Measurements from ENCODE around the gene APBA1. TPM values are rescaled to one million over a fixed set of nuclear protein-coding genes. Genes with fewer than 3 reads are reported as not detected.

The APBA1 gene
- polyA plus RNA-seq, 1 of the 3 experiments (the other 2 are of a cell fraction): 3.1 TPM

DNA sequence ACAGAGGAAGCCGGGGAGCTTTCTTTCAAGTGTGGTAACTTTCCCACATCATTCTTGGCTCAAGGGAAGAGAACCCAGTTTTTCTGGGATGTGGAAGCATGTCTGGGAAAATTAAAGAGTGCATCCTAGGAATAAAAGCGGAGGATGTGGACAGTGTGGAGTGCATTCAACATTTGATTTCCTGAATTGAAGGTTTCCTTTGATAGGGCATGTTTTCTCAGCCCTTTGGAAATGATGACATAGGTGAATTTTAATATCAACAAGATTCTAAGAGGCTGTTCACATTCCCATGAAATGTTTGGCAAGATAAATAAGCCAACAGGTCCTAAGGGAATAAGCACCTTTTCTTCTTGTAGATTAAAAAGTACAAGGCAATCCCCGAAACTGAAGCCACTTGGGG lies 283.6 kb downstream of the APBA1 start:
- H3K4me3 ChIP-seq (ENCODE audit: low read depth in 2 of 2, low read length in 1 of 2): no peak overlapping the region
- H3K36me3 ChIP-seq (replicated peaks in 1 of 2; ENCODE audit: control insufficient read depth in 1 of 2, insufficient read depth in 2 of 2, low read length in 1 of 2): no peaks in the 10 kb centered on the region
- DNase-seq: no peak
- H3K27me3 ChIP-seq (ENCODE audit: insufficient read depth): peaks cover 9% of the 10 kb centered on the region; the same call in 1 of the 2 replicates
- H3F3A ChIP-seq (replicated peaks; ENCODE audit: insufficient read depth): no peaks in the 10 kb centered on the region
- ChIA-PET CTCF (no interaction called here), POLR2A (no interaction called here)
- no peak overlapping the region for H3K27ac ChIP-seq (ENCODE audit: low read depth in 2 of 2, low read length in 1 of 2)
- H3K9me3 ChIP-seq: no peaks in the 10 kb centered on the region
- H2AFZ ChIP-seq (ENCODE audit: low read depth): no peak overlapping the region
- H3K79me2 ChIP-seq (ENCODE audit: insufficient read depth): no peaks in the 10 kb centered on the region
- no peak overlapping the region for H3K9ac ChIP-seq
- no peaks in the 10 kb centered on the region for H3K9me2 ChIP-seq
- no peaks in the 10 kb centered on the region for H3K4me1 ChIP-seq (ENCODE audit: control insufficient read depth in 1 of 2, insufficient read depth in 2 of 2, low read depth in 1 of 2, low read length in 1 of 2)
- no peaks in the 10 kb centered on the region for H4K20me1 ChIP-seq (ENCODE audit: insufficient read depth)
- no peak overlapping the region for H3K4me2 ChIP-seq
- WGBS (ENCODE audit: low lambda C conversion rate): 17% methylated on average over 3 of the region's 3 CpGs
- TF ChIP-seq EZH2phosphoT487 (IDR thresholded peaks at IDR 0.05; ENCODE audit: borderline replicate concordance, low read depth): no peak
- no peak for TF ChIP-seq POLR2AphosphoS5 (IDR thresholded peaks at IDR 0.05; ENCODE audit: low read depth, low read length)
- TF ChIP-seq, protein P1, sequence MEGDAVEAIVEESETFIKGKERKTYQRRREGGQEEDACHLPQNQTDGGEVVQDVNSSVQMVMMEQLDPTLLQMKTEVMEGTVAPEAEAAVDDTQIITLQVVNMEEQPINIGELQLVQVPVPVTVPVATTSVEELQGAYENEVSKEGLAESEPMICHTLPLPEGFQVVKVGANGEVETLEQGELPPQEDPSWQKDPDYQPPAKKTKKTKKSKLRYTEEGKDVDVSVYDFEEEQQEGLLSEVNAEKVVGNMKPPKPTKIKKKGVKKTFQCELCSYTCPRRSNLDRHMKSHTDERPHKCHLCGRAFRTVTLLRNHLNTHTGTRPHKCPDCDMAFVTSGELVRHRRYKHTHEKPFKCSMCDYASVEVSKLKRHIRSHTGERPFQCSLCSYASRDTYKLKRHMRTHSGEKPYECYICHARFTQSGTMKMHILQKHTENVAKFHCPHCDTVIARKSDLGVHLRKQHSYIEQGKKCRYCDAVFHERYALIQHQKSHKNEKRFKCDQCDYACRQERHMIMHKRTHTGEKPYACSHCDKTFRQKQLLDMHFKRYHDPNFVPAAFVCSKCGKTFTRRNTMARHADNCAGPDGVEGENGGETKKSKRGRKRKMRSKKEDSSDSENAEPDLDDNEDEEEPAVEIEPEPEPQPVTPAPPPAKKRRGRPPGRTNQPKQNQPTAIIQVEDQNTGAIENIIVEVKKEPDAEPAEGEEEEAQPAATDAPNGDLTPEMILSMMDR (IDR thresholded peaks at IDR 0.05): no peak
- TF ChIP-seq TEAD4 (IDR thresholded peaks at IDR 0.05; ENCODE audit: borderline replicate concordance, insufficient read depth): no peak
- TF ChIP-seq SMC3 (IDR thresholded peaks at IDR 0.05; ENCODE audit: low read depth, low read length): no peak
- no peak for TF ChIP-seq TCF12 (IDR thresholded peaks at IDR 0.05)
- no peak for TF ChIP-seq CHD2 (IDR thresholded peaks at IDR 0.05; ENCODE audit: low read length, partially characterized antibody)
- TF ChIP-seq RFX5 (IDR thresholded peaks at IDR 0.05; ENCODE audit: low read length): no peak
- TF ChIP-seq SIN3A (IDR thresholded peaks at IDR 0.05; ENCODE audit: borderline replicate concordance, low read depth, low read length): no peak
- no peak for TF ChIP-seq RCOR1 (IDR thresholded peaks at IDR 0.05; ENCODE audit: low read length)
- TF ChIP-seq GATA2 (CRISPR knock-in tag; IDR thresholded peaks at IDR 0.05): no peak
- no peak for TF ChIP-seq FOXM1 (IDR thresholded peaks at IDR 0.05; ENCODE audit: low read depth)
- no peak for TF ChIP-seq JUND (IDR thresholded peaks at IDR 0.05)
- no peak for TF ChIP-seq FOXJ3 (CRISPR knock-in tag; IDR thresholded peaks at IDR 0.05)

DNA sequence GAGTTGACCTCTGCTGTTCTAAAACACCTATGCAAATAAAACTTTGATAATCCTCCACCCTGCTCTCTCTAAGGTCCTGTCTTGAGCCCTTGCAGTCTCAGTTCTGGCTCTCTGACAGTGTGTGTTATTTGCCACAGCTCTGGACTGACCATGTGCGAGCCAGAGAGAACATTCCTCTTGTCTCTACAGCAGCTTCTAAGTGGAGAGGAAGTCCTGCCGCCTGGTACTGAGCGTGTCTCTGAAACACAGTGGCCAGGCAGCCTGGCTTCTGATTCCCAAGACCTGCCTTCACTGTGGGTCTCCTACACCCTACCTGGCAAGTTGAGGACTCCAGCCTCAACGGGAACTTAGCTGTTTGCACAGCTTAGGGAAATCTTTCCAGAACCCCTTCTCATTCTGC lies 285.5 kb downstream of the APBA1 start:
- Histone ChIP-seq H3K9me3 (no peaks in the 10 kb centered on the region), H3F3A (replicated peaks; ENCODE audit: insufficient read depth) (no peaks in the 10 kb centered on the region), H3K36me3 (replicated peaks in 1 of 2; ENCODE audit: control insufficient read depth in 1 of 2, insufficient read depth in 2 of 2, low read length in 1 of 2) (no peaks in the 10 kb centered on the region), H3K9me2 (no peaks in the 10 kb centered on the region), H3K27ac (ENCODE audit: low read depth in 2 of 2, low read length in 1 of 2) (no peak overlapping the region), H2AFZ (ENCODE audit: low read depth) (no peak overlapping the region), H3K4me2 (no peak overlapping the region), H3K27me3 (ENCODE audit: insufficient read depth) (peaks cover 9% of the 10 kb centered on the region; the same call in 1 of the 2 replicates), H3K4me3 (ENCODE audit: low read depth in 2 of 2, low read length in 1 of 2) (no peak overlapping the region), H3K9ac (no peak overlapping the region), H4K20me1 (ENCODE audit: insufficient read depth) (no peaks in the 10 kb centered on the region), H3K79me2 (ENCODE audit: insufficient read depth) (no peaks in the 10 kb centered on the region), H3K4me1 (ENCODE audit: control insufficient read depth in 1 of 2, insufficient read depth in 2 of 2, low read depth in 1 of 2, low read length in 1 of 2) (no peaks in the 10 kb centered on the region)
- no peak for DNase-seq
- TF ChIP-seq TCF12 (IDR thresholded peaks at IDR 0.05): no peak
- no peak for TF ChIP-seq NRF1 (IDR thresholded peaks at IDR 0.05; ENCODE audit: low read depth, low read length)
- TF ChIP-seq, protein P1 (IDR thresholded peaks at IDR 0.05): no peak
- TF ChIP-seq, protein P2, sequence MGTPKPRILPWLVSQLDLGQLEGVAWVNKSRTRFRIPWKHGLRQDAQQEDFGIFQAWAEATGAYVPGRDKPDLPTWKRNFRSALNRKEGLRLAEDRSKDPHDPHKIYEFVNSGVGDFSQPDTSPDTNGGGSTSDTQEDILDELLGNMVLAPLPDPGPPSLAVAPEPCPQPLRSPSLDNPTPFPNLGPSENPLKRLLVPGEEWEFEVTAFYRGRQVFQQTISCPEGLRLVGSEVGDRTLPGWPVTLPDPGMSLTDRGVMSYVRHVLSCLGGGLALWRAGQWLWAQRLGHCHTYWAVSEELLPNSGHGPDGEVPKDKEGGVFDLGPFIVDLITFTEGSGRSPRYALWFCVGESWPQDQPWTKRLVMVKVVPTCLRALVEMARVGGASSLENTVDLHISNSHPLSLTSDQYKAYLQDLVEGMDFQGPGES (IDR thresholded peaks at IDR 0.05; ENCODE audit: low read depth, low read length): no peak
- TF ChIP-seq, protein P3, sequence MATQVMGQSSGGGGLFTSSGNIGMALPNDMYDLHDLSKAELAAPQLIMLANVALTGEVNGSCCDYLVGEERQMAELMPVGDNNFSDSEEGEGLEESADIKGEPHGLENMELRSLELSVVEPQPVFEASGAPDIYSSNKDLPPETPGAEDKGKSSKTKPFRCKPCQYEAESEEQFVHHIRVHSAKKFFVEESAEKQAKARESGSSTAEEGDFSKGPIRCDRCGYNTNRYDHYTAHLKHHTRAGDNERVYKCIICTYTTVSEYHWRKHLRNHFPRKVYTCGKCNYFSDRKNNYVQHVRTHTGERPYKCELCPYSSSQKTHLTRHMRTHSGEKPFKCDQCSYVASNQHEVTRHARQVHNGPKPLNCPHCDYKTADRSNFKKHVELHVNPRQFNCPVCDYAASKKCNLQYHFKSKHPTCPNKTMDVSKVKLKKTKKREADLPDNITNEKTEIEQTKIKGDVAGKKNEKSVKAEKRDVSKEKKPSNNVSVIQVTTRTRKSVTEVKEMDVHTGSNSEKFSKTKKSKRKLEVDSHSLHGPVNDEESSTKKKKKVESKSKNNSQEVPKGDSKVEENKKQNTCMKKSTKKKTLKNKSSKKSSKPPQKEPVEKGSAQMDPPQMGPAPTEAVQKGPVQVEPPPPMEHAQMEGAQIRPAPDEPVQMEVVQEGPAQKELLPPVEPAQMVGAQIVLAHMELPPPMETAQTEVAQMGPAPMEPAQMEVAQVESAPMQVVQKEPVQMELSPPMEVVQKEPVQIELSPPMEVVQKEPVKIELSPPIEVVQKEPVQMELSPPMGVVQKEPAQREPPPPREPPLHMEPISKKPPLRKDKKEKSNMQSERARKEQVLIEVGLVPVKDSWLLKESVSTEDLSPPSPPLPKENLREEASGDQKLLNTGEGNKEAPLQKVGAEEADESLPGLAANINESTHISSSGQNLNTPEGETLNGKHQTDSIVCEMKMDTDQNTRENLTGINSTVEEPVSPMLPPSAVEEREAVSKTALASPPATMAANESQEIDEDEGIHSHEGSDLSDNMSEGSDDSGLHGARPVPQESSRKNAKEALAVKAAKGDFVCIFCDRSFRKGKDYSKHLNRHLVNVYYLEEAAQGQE (IDR thresholded peaks at IDR 0.05; ENCODE audit: low read depth, low read length): no peak
- TF ChIP-seq RXRA (IDR thresholded peaks at IDR 0.05; ENCODE audit: borderline replicate concordance, low read depth): no peak
- no peak for TF ChIP-seq SMC3 (IDR thresholded peaks at IDR 0.05; ENCODE audit: low read depth, low read length)
- no peak for TF ChIP-seq MEF2A (IDR thresholded peaks at IDR 0.05; ENCODE audit: borderline replicate concordance, low read depth)
- TF ChIP-seq GATA2 (CRISPR knock-in tag; IDR thresholded peaks at IDR 0.05): no peak
- TF ChIP-seq GABPA (IDR thresholded peaks at IDR 0.05; ENCODE audit: low read depth): no peak
- no peak for TF ChIP-seq NFIC (IDR thresholded peaks at IDR 0.05; ENCODE audit: borderline replicate concordance)
- ChIA-PET CTCF (no interaction called here), POLR2A (no interaction called here)
- WGBS (ENCODE audit: low lambda C conversion rate): 37% methylated on average over 4 of the region's 4 CpGs
